HepG2 (cell line): Measurements from ENCODE around the gene YPEL3. TPM values are rescaled to one million over a fixed set of nuclear protein-coding genes. Genes with fewer than 3 reads are reported as not detected.
A peak's percentile ranks its signal among the peaks of the same experiment; 100 is the strongest.

Experiments
- ATF7-NPFF ChIP-seq: sonication (generic); formaldehyde crosslinking; IDR thresholded peaks from 2 replicates; pipeline ENCODE4 v1.8.1; 2023; ENCODE audit warnings: mild to moderate bottlenecking, low read depth, missing genetic modification reagents, moderate library complexity
- BRCA1 ChIP-seq: sonication (generic); formaldehyde crosslinking; IDR thresholded peaks from 2 replicates; pipeline ENCODE4 v1.4.0; 2020; ENCODE audit warnings: missing genetic modification reagents
- CCDC6 ChIP-seq: sonication (generic); formaldehyde crosslinking; IDR thresholded peaks from 2 replicates; pipeline ENCODE4 v1.8.1; 2022; ENCODE audit warnings: mild to moderate bottlenecking, missing genetic modification reagents, moderate library complexity
- DMAP1 ChIP-seq: IDR thresholded peaks from 2 replicates; pipeline ENCODE4 v1.6.1; 2016
- FOSL1 ChIP-seq: sonication (generic); formaldehyde crosslinking; IDR thresholded peaks from 2 replicates; pipeline ENCODE4 v1.9.0; 2021; ENCODE audit warnings: missing genetic modification reagents, borderline replicate concordance
- IRF2 ChIP-seq: IDR thresholded peaks from 2 replicates; pipeline ENCODE4 v1.6.1; 2018; ENCODE audit warnings: missing genetic modification reagents, missing compliant biosample characterization
- JUND ChIP-seq: sonication (generic); formaldehyde crosslinking; IDR thresholded peaks from 2 replicates; pipeline ENCODE4 v1.8.0; 2022; ENCODE audit warnings: mild to moderate bottlenecking, missing genetic modification reagents
- KDM2A ChIP-seq: sonication (generic); formaldehyde crosslinking; IDR thresholded peaks from 2 replicates; pipeline ENCODE4 v1.4.0; 2020; ENCODE audit warnings: low read depth, missing genetic modification reagents, borderline replicate concordance
- KDM5A ChIP-seq: fragments of 200-600 bp; sonication (generic); IDR thresholded peaks from 2 replicates; pipeline ENCODE4 v1.7.0; 2018; ENCODE audit warnings: antibody characterized with exemption, mild to moderate bottlenecking, low read length, borderline replicate concordance
- KDM5B ChIP-seq: sonication (generic); formaldehyde crosslinking; IDR thresholded peaks from 2 replicates; pipeline ENCODE4 v1.4.0; 2020; ENCODE audit warnings: missing genetic modification reagents, mild to moderate bottlenecking, borderline replicate concordance
- KLF15 ChIP-seq: sonication (generic); formaldehyde crosslinking; IDR thresholded peaks from 2 replicates; pipeline ENCODE4 v1.8.1; 2023; ENCODE audit warnings: borderline replicate concordance, mild to moderate bottlenecking, inconsistent platforms, missing genetic modification reagents, mixed read lengths
- NR2F2 ChIP-seq: IDR thresholded peaks from 2 replicates; pipeline ENCODE4 v1.6.1; 2012; ENCODE audit warnings: low read depth, inconsistent platforms, borderline replicate concordance
- NR2F6 ChIP-seq, 2 experiments: IDR thresholded peaks; 2 replicates each; pipeline ENCODE4 v1.6.1; 2016; ENCODE audit warnings: antibody characterized with exemption in 1 of 2, mild to moderate bottlenecking in 1 of 2
- NR3C1 ChIP-seq: sonication (generic); formaldehyde crosslinking; IDR thresholded peaks from 2 replicates; pipeline ENCODE4 v1.4.0; 2020; ENCODE audit warnings: missing genetic modification reagents
- PAX8 ChIP-seq: sonication (generic); formaldehyde crosslinking; IDR thresholded peaks from 2 replicates; pipeline ENCODE4 v1.8.0; 2022; ENCODE audit warnings: mild to moderate bottlenecking, missing genetic modification reagents, borderline replicate concordance
- PHF8 ChIP-seq: sonication (generic); formaldehyde crosslinking; IDR thresholded peaks from 2 replicates; pipeline ENCODE4 v1.5.0; 2020; ENCODE audit warnings: missing genetic modification reagents
- RARG ChIP-seq: sonication (generic); formaldehyde crosslinking; IDR thresholded peaks from 2 replicates; pipeline ENCODE4 v1.4.0; 2020; ENCODE audit warnings: low read depth, mild to moderate bottlenecking, missing genetic modification reagents
- TBL1XR1 ChIP-seq: fragments of 150-350 bp; IDR thresholded peaks from 2 replicates; pipeline ENCODE4 v1.6.1; 2014; ENCODE audit warnings: borderline replicate concordance, low read length; ENCODE audit not compliant: partially characterized antibody
- TBP ChIP-seq: sonication (generic); formaldehyde crosslinking; IDR thresholded peaks from 2 replicates; pipeline ENCODE4 v1.5.0; 2020; ENCODE audit warnings: missing genetic modification reagents
- U2AF1 ChIP-seq: fragments of 200-400 bp; formaldehyde crosslinking; optimal IDR thresholded peaks from 2 replicates; pipeline ENCODE3; 2017; ENCODE audit warnings: mild to moderate bottlenecking, low read depth, low read length
- ZFYVE20 ChIP-seq: sonication (generic); formaldehyde crosslinking; IDR thresholded peaks from 2 replicates; pipeline ENCODE4 v1.8.0; 2023; ENCODE audit warnings: low read depth, mild to moderate bottlenecking, moderate library complexity, missing genetic modification reagents, borderline replicate concordance
- ZIK1 ChIP-seq: sonication (generic); formaldehyde crosslinking; IDR thresholded peaks from 2 replicates; pipeline ENCODE4 v1.5.0; 2020; ENCODE audit warnings: mild to moderate bottlenecking, low read depth, missing genetic modification reagents, borderline replicate concordance
- ZNF260 ChIP-seq: sonication (generic); formaldehyde crosslinking; IDR thresholded peaks from 2 replicates; pipeline ENCODE4 v1.4.0; 2020; ENCODE audit warnings: missing genetic modification reagents, low read depth, mild to moderate bottlenecking, borderline replicate concordance
- ZNF296 ChIP-seq: sonication (generic); formaldehyde crosslinking; conservative IDR thresholded peaks from 2 replicates; pipeline ENCODE4 v1.5.0; 2020; ENCODE audit warnings: mild to moderate bottlenecking, missing genetic modification reagents
- ZNF749 ChIP-seq: sonication (generic); formaldehyde crosslinking; IDR thresholded peaks from 2 replicates; pipeline ENCODE4 v1.8.0; 2022; ENCODE audit warnings: mild to moderate bottlenecking, missing genetic modification reagents, moderate library complexity, borderline replicate concordance
- ZNF792 ChIP-seq: IDR thresholded peaks from 2 replicates; pipeline ENCODE4 v1.6.1; 2016
- polyA plus RNA-seq, 8 experiments: library from polyadenylated mRNA; depleted of rRNA in 3 of 8; stranded (reverse) in 7 of 8; unstranded in 1 of 8; fragments of >200 nt; fragmentation: Illumina TruSeq in 4 of 8; extraction: Trizol in 4 of 8; gene quantifications; 2 replicates each; pipeline versions ENCODE4 v1.2.1 to v1.2.3, GENCODE V29; 2011 to 2016; ENCODE audit warnings: low read depth in 4 of 8, missing spikeins in 1 of 8, mixed read lengths in 1 of 8; ENCODE audit not compliant: insufficient read depth in 1 of 8
- total RNA-seq, 5 experiments: library from RNA; depleted of rRNA; stranded (reverse); fragments of >200 nt; fragmentation: Illumina TruSeq; extraction: Trizol; gene quantifications; 2 replicates each; pipeline ENCODE4 v1.2.3, GENCODE V29; 2016; ENCODE audit warnings: low read depth in 1 of 5
- TF ChIP-seq, protein P1 (sequence below): sonication (generic); formaldehyde crosslinking; IDR thresholded peaks from 2 replicates; pipeline ENCODE4 v1.4.0; 2020; ENCODE audit warnings: missing genetic modification reagents, mild to moderate bottlenecking, borderline replicate concordance
- TF ChIP-seq, protein P2 (sequence below): sonication (generic); formaldehyde crosslinking; IDR thresholded peaks from 2 replicates; pipeline ENCODE4 v1.4.0; 2020; ENCODE audit warnings: missing genetic modification reagents

The YPEL3 gene
- total and polyA plus RNA-seq, 2 of the 13 experiments (the other 11 are each of a cell fraction or from before 2014, with no cell fraction given), result 5.4 to 47.0 TPM

DNA sequence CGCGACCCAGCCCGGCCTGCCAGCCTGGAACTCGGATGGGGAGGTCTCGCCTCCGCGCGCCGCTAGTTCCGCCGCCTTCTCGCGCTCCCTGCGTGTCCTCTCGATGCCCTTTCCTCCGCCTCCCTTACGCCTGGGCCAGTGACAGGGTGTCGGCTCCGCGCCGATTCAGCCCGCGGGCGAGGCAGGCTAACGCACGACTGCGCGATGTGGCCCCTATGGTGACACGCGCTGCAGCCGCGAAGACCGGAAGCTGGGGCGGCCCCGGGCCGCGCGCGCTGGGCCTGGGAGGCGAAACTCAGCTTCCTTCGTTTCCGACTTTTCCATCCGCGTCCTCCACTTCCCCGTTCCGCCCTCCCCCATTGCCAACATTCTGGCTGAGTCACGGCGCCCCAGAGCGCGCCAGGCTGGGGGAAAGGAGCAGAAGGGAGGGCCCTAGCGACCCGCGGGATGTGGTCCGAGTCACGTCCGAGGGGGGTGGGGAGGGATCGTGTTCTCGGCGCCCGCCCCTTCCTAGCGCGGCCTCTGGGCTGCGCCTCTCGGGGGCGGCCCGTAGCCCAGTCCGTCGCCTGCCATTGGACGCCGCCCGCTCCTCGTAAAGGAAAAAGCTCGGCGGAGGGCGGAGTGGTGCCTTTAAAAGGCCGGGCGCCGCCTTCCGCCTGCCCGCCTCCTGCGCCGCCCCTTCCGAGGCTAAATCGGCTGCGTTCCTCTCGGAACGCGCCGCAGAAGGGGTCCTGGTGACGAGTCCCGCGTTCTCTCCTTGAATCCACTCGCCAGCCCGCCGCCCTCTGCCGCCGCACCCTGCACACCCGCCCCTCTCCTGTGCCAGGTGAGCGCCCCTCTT lies 30.7 kb downstream of the YPEL3 start, which contains the start of gene ALDOA (continued):
- TF ChIP-seq, protein P1, sequence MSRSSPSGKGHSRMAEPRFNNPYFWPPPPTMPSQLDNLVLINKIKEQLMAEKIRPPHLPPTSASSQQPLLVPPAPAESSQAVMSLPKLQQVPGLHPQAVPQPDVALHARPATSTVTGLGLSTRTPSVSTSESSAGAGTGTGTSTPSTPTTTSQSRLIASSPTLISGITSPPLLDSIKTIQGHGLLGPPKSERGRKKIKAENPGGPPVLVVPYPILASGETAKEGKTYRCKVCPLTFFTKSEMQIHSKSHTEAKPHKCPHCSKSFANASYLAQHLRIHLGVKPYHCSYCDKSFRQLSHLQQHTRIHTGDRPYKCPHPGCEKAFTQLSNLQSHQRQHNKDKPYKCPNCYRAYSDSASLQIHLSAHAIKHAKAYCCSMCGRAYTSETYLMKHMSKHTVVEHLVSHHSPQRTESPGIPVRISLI, result no peak; the same call in 1 of the 2 replicates
- TF ChIP-seq ZNF749 (peak; percentile 96), KDM5A (peak; percentile 74; the same call in 1 of the 2 replicates), ZNF260 (CRISPR knock-in tag) (no peak), KLF15 (peak; percentile 89), CCDC6 (no peak; the same call in 1 of the 2 replicates), RARG (CRISPR knock-in tag) (no peak; the same call in none of the 2 replicates), TBL1XR1 (peak; percentile 37), ATF7-NPFF (CRISPR knock-in tag) (peak; percentile 95), BRCA1 (no peak), U2AF1 (peak; percentile 27), ZIK1 (CRISPR knock-in tag) (peak; percentile 77), TBP (0 out of 2 replicates have a peak, but pooled peaks have one; percentile 32), KDM5B (CRISPR knock-in tag) (peak; percentile 99), KDM2A (CRISPR knock-in tag) (peak; percentile 94), JUND (peak; percentile 94), PHF8 (CRISPR knock-in tag) (peak; percentile 96), ZNF792 (CRISPR knock-in tag) (peak; percentile 73; the same call in 1 of the 2 replicates), NR2F2 (peak; percentile 56; the same call in 1 of the 2 replicates), PAX8 (CRISPR knock-in tag) (no peak; the same call in 1 of the 2 replicates), ZNF296 (peak; percentile 96), NR2F6 (IDR thresholded peaks at IDR 0.05) (no peak), NR2F6 (CRISPR knock-in tag; IDR thresholded peaks at IDR 0.05) (peak; percentile 48; the same call in 1 of the 2 replicates), ZFYVE20 (CRISPR knock-in tag) (peak; percentile 89; the same call in 1 of the 2 replicates), DMAP1 (CRISPR knock-in tag) (peak; percentile 99), IRF2 (CRISPR knock-in tag) (peak; percentile 77), FOSL1 (no peak), NR3C1 (CRISPR knock-in tag) (0 out of 2 replicates have a peak, but pooled peaks have one; percentile 48)
- TF ChIP-seq, protein P2, sequence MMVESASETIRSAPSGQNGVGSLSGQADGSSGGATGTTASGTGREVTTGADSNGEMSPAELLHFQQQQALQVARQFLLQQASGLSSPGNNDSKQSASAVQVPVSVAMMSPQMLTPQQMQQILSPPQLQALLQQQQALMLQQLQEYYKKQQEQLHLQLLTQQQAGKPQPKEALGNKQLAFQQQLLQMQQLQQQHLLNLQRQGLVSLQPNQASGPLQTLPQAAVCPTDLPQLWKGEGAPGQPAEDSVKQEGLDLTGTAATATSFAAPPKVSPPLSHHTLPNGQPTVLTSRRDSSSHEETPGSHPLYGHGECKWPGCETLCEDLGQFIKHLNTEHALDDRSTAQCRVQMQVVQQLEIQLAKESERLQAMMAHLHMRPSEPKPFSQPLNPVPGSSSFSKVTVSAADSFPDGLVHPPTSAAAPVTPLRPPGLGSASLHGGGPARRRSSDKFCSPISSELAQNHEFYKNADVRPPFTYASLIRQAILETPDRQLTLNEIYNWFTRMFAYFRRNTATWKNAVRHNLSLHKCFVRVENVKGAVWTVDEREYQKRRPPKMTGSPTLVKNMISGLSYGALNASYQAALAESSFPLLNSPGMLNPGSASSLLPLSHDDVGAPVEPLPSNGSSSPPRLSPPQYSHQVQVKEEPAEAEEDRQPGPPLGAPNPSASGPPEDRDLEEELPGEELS (CRISPR knock-in tag), result peak; percentile 77
